ENCODE measurements around the gene KRTAP4-2. TPM values are rescaled to one million over a fixed set of nuclear protein-coding genes. Genes with fewer than 3 reads are reported as not detected.

Gene KRTAP4-2
- total RNA-seq, 1 donor = not detected

DNA sequence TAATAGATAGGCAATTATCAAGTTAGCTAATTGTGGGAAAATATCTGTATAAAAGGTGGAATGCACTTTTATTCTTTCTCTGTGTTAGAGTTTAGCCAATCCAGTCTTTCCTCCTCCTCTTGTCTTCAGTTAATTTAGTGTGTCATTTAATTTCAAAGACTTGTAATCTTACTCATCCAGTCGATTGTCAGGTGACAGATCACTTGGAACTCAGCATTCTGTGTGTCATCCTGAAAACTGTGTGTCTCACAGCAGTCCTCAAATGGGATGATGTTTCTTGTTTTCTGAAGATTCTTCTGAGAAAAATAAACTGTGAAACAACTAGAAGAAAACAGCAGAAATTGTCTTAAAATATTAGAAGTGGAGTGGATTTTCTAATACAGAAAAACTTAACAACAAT, 7.0 kb upstream of the KRTAP4-2 start:
- Histone ChIP-seq H3K27me3 (ENCODE audit: insufficient read depth, low read length) (no peaks in the 10 kb centered on the region), H4K20me1 (ENCODE audit: insufficient read depth, low read length) (no peaks in the 10 kb centered on the region), H2AFZ (ENCODE audit: low read length) (no peak overlapping the region), H3K27ac (ENCODE audit: low read depth, low read length) (no peak overlapping the region), H3K4me1 (ENCODE audit: insufficient read depth, low read length) (no peaks in the 10 kb centered on the region), H3K9me3 (ENCODE audit: low read depth, low read length) (no peaks in the 10 kb centered on the region), H3K79me2 (ENCODE audit: insufficient read depth, low read length) (no peaks in the 10 kb centered on the region), H3K36me3 (ENCODE audit: insufficient read depth, low read length) (no peaks in the 10 kb centered on the region), H3K4me3 (ENCODE audit: insufficient read depth, low read length) (no peak overlapping the region), H3K4me2 (ENCODE audit: insufficient read depth, low read length) (no peak overlapping the region)
- DNase-seq (ENCODE audit: insufficient read length, low spot score, missing footprints) = no peak
- TF ChIP-seq, protein P1, sequence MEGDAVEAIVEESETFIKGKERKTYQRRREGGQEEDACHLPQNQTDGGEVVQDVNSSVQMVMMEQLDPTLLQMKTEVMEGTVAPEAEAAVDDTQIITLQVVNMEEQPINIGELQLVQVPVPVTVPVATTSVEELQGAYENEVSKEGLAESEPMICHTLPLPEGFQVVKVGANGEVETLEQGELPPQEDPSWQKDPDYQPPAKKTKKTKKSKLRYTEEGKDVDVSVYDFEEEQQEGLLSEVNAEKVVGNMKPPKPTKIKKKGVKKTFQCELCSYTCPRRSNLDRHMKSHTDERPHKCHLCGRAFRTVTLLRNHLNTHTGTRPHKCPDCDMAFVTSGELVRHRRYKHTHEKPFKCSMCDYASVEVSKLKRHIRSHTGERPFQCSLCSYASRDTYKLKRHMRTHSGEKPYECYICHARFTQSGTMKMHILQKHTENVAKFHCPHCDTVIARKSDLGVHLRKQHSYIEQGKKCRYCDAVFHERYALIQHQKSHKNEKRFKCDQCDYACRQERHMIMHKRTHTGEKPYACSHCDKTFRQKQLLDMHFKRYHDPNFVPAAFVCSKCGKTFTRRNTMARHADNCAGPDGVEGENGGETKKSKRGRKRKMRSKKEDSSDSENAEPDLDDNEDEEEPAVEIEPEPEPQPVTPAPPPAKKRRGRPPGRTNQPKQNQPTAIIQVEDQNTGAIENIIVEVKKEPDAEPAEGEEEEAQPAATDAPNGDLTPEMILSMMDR (IDR thresholded peaks at IDR 0.05; ENCODE audit: extremely low read depth, low read depth, low read length) = no peak

- Histone ChIP-seq H3K27me3 (ENCODE audit: insufficient read depth, low read length) (no peaks in the 10 kb centered on the region), H3K4me1 (ENCODE audit: insufficient read depth, low read length) (peaks cover 3% of the 10 kb centered on the region), H2AFZ (ENCODE audit: low read length) (no peak within 1 kb of the TSS), H3K36me3 (ENCODE audit: insufficient read depth, low read length) (no peaks in the 10 kb centered on the region), H3K4me2 (ENCODE audit: insufficient read depth, low read length) (no peak within 1 kb of the TSS), H3K27ac (ENCODE audit: low read depth, low read length) (no peak within 1 kb of the TSS), H3K9me3 (ENCODE audit: low read depth, low read length) (no peaks in the 10 kb centered on the region), H3K4me3 (ENCODE audit: insufficient read depth, low read length) (no peak within 1 kb of the TSS), H3K79me2 (ENCODE audit: insufficient read depth, low read length) (no peaks in the 10 kb centered on the region), H4K20me1 (ENCODE audit: insufficient read depth, low read length) (no peaks in the 10 kb centered on the region)
- no peak for DNase-seq (ENCODE audit: insufficient read length, low spot score, missing footprints)
- TF ChIP-seq, protein P1 (IDR thresholded peaks at IDR 0.05; ENCODE audit: extremely low read depth, low read depth, low read length) = no peak
These were observed 6.5 kb upstream of the KRTAP4-2 start, which contains the start of gene KRTAP4-1 for GRCh38 chr17:41184480-41184961. Gene KRTAP4-1 (minus strand): TSS chr17:41184911. CDS start chr17:41184854, 57 bp downstream.

GRCh38 chr17:41178843-41179616, 1.0 kb upstream of the KRTAP4-2 start:
- Histone ChIP-seq H3K4me1 (ENCODE audit: insufficient read depth, low read length) (peaks cover 18% of the 10 kb centered on the region), H3K4me3 (ENCODE audit: insufficient read depth, low read length) (no peak overlapping the region), H3K4me2 (ENCODE audit: insufficient read depth, low read length) (peak overlapping the region; percentile 14), H3K9me3 (ENCODE audit: low read depth, low read length) (no peaks in the 10 kb centered on the region), H3K79me2 (ENCODE audit: insufficient read depth, low read length) (no peaks in the 10 kb centered on the region), H2AFZ (ENCODE audit: low read length) (peak overlapping the region; percentile 33), H3K36me3 (ENCODE audit: insufficient read depth, low read length) (no peaks in the 10 kb centered on the region), H3K27ac (ENCODE audit: low read depth, low read length) (peak overlapping the region; percentile 90), H3K27me3 (ENCODE audit: insufficient read depth, low read length) (no peaks in the 10 kb centered on the region), H4K20me1 (ENCODE audit: insufficient read depth, low read length) (no peaks in the 10 kb centered on the region)
- peak; percentile 79 for DNase-seq (ENCODE audit: insufficient read length, low spot score, missing footprints)
- TF ChIP-seq, protein P1 (IDR thresholded peaks at IDR 0.05; ENCODE audit: extremely low read depth, low read depth, low read length) = no peak

- peak; percentile 95 for DNase-seq (ENCODE audit: insufficient read length, low spot score, missing footprints)
- no peak overlapping the region for H3K4me3 ChIP-seq (ENCODE audit: insufficient read depth, low read length)
- peak overlapping the region; percentile 33 for H2AFZ ChIP-seq (ENCODE audit: low read length)
- TF ChIP-seq, protein P1 (IDR thresholded peaks at IDR 0.05; ENCODE audit: extremely low read depth, low read depth, low read length) = no peak
- no peaks in the 10 kb centered on the region for H3K27me3 ChIP-seq (ENCODE audit: insufficient read depth, low read length)
- peak overlapping the region; percentile 90 for H3K27ac ChIP-seq (ENCODE audit: low read depth, low read length)
- H3K4me2 ChIP-seq (ENCODE audit: insufficient read depth, low read length) = peak overlapping the region; percentile 14
- no peaks in the 10 kb centered on the region for H3K36me3 ChIP-seq (ENCODE audit: insufficient read depth, low read length)
- no peaks in the 10 kb centered on the region for H4K20me1 ChIP-seq (ENCODE audit: insufficient read depth, low read length)
- H3K9me3 ChIP-seq (ENCODE audit: low read depth, low read length) = no peaks in the 10 kb centered on the region
- peaks cover 18% of the 10 kb centered on the region for H3K4me1 ChIP-seq (ENCODE audit: insufficient read depth, low read length)
- no peaks in the 10 kb centered on the region for H3K79me2 ChIP-seq (ENCODE audit: insufficient read depth, low read length)
These were observed 320 bp upstream of the KRTAP4-2 start for GRCh38 chr17:41178341-41178740.

Measured in osteoblast (primary cell).